PFSK-1 (cell line): ENCODE data around the gene PP2D1.

Experiments
- FOXP2 ChIP-seq: optimal IDR thresholded peaks from 2 replicates; pipeline ENCODE3; 2011; ENCODE audit warnings: borderline replicate concordance, control low read depth, inconsistent platforms; ENCODE audit not compliant: insufficient read depth; ENCODE audit errors: extremely low read length, extremely low read depth
- POLR2AphosphoS5 ChIP-seq: IDR thresholded peaks from 2 replicates; pipeline ENCODE4 v1.6.1; 2012; ENCODE audit warnings: low read depth, mild to moderate bottlenecking, control low read depth, low read length, moderate library complexity
- TAF1 ChIP-seq: IDR thresholded peaks from 2 replicates; pipeline ENCODE4 v1.6.1; 2012; ENCODE audit warnings: low read length, control low read depth, borderline replicate concordance; ENCODE audit not compliant: insufficient read depth
- TF ChIP-seq, protein P1 (sequence below), 2 experiments: IDR thresholded peaks; 2 replicates each; pipeline versions ENCODE4 v1.6.1 to v1.8.0; 2011 to 2012; ENCODE audit warnings: low read depth in 2 of 2, low read length in 2 of 2, control low read depth in 1 of 2, inconsistent platforms in 1 of 2, mild to moderate bottlenecking in 1 of 2, moderate library complexity in 1 of 2; ENCODE audit not compliant: insufficient read depth in 1 of 2

DNA sequence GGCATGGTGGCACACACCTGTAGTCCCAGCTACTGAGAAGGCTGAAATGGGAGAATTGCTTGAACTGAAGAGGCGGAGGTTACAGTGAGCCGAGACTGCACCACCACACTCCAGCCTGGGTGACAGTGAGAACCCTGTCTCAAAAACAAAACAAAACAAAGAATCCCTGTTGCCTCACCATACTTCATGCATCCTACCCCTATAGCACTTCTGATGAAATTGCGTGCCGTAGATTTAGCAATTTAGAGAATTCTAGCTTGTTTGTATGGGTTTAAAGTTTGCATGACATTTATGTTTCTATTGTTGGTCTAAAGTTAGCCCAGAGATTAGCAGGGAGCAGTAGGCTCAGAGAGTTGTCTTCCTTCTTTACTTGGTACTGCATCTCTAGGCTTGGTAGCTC is 57.4 kb downstream of the PP2D1 start:
- TF ChIP-seq FOXP2 (no peak), POLR2AphosphoS5 (no peak), TAF1 (no peak)
- TF ChIP-seq, protein P1, sequence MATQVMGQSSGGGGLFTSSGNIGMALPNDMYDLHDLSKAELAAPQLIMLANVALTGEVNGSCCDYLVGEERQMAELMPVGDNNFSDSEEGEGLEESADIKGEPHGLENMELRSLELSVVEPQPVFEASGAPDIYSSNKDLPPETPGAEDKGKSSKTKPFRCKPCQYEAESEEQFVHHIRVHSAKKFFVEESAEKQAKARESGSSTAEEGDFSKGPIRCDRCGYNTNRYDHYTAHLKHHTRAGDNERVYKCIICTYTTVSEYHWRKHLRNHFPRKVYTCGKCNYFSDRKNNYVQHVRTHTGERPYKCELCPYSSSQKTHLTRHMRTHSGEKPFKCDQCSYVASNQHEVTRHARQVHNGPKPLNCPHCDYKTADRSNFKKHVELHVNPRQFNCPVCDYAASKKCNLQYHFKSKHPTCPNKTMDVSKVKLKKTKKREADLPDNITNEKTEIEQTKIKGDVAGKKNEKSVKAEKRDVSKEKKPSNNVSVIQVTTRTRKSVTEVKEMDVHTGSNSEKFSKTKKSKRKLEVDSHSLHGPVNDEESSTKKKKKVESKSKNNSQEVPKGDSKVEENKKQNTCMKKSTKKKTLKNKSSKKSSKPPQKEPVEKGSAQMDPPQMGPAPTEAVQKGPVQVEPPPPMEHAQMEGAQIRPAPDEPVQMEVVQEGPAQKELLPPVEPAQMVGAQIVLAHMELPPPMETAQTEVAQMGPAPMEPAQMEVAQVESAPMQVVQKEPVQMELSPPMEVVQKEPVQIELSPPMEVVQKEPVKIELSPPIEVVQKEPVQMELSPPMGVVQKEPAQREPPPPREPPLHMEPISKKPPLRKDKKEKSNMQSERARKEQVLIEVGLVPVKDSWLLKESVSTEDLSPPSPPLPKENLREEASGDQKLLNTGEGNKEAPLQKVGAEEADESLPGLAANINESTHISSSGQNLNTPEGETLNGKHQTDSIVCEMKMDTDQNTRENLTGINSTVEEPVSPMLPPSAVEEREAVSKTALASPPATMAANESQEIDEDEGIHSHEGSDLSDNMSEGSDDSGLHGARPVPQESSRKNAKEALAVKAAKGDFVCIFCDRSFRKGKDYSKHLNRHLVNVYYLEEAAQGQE (IDR thresholded peaks at IDR 0.05; ENCODE audit: insufficient read depth in 1 of 2, low read depth in 2 of 2, low read length in 2 of 2): no peak
